GM12873 (cell line): ENCODE data around the gene AMER3.
A peak's percentile ranks its signal among the peaks of the same experiment; 100 is the strongest.

Experiments used
- CTCF ChIP-seq: IDR thresholded peaks from 2 replicates; pipeline ENCODE4 v1.5.1; 2012; ENCODE audit warnings: low read depth, mild to moderate bottlenecking, moderate library complexity, low read length, control low read depth; ENCODE audit not compliant: insufficient read depth; ENCODE audit errors: missing control alignments

Gene AMER3

GRCh38 chr2:130791617-130791939, 36.2 kb downstream of the AMER3 start:
- TF ChIP-seq CTCF = no peak

- TF ChIP-seq CTCF = no peak
These were observed 40.1 kb downstream of the AMER3 start for GRCh38 chr2:130795431-130795830.

- TF ChIP-seq CTCF = no peak
These were observed 41.0 kb downstream of the AMER3 start for GRCh38 chr2:130796290-130796689.

- peak; percentile 84 for TF ChIP-seq CTCF
These were observed 42.4 kb downstream of the AMER3 start for GRCh38 chr2:130797493-130798435.

- TF ChIP-seq CTCF = no peak
These were observed 43.3 kb downstream of the AMER3 start for GRCh38 chr2:130798472-130799218.

GRCh38 chr2:130799295-130799694, 44.0 kb downstream of the AMER3 start:
- TF ChIP-seq CTCF = no peak

- no peak for TF ChIP-seq CTCF
These were observed 50.3 kb downstream of the AMER3 start for GRCh38 chr2:130805613-130806012.
